ENCODE data around the gene SCLT1.
"Not testable (repeated sequence)": the region's sequence is repeated elsewhere in the genome, so short reads cannot be mapped to it uniquely, and the experiment has no call there.

The SCLT1 gene

DNA sequence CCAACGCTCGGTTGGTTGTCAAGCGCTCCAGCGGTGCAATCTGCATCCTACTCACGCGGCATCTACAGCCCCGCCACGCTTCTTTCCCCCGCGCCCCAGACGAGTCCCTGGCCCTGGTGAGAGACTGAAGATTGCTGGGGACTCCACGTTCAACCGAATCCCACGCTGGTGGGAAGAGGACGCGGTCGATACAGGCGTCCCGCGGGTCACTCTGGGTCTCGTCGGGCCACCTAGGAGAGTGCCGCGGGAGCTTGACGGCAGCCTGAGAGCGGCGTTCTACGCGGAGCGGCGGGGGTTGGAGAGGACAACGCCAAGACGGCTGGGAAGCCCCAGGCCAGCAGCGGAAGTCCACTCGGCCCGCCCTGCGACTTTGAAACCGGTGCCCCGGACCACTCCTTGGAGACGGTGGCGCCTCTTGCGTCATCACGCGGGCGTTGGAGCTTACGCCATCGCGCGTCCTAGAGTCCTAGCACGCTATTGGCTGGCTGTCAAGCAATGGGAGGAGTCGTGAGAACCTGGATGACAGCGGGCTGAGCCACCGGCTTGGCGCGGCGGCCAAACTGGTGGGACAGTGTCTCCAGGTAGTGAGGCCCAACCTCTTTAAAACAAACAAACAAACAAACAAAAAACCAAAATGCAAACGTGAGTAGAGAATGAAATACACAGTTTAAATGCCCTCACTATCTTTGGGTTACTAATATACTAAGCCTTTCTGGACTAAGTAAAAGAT lies at the start of gene SCLT1:
SCLT1 (minus strand) TSS at position 349 of the 730 bp plus-strand sequence. CDS start 436 bp downstream, outside the sequence.
- peak; percentile 100 for DNase-seq

- DNase-seq: no peak
Measured at GRCh38 chr4:129140521-129140920, 47.2 kb upstream of the SCLT1 start.

- DNase-seq: no peak
Measured at GRCh38 chr4:129138810-129139496, 45.6 kb upstream of the SCLT1 start.

- DNase-seq: no peak
Measured at GRCh38 chr4:129136433-129136832, 43.1 kb upstream of the SCLT1 start.

DNA sequence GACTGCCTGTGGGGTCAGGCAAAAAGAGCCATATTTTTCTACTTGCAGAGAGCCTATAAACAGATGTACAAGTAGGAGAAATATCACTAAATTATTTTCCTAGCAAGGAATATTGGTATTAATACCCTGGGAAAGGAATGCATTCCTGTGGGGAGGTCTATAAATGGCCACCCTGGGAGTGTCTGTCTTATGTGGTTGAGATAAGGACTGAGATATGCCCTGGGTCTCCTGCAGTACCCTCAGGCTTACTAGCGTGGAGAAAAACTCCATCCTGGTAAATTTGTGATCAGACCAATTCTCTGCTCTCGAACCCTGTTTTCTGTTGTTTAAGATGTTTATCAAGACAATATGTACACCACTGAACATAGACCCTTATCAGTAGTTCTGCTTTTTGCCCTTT lies 38.0 kb upstream of the SCLT1 start:
- DNase-seq: no peak

DNA sequence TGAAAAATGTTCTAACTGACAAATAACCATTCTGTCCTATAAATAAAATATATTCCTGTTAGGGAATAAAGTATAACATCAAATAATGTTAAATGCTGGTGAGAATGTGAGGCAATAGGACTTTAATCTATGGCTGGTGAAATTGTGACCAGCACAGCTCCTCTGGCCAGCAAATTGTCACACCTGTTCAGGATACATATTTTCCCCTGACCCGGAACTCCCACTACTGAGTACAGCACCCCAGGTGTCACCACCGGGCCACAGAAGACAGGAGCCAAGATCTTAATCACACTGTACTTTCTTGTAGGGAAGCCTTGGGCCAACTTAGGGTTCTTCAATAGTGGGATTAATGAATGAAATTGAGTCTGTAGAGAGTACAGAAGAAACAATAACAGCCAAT lies 35.8 kb upstream of the SCLT1 start:
- no peak for DNase-seq

DNA sequence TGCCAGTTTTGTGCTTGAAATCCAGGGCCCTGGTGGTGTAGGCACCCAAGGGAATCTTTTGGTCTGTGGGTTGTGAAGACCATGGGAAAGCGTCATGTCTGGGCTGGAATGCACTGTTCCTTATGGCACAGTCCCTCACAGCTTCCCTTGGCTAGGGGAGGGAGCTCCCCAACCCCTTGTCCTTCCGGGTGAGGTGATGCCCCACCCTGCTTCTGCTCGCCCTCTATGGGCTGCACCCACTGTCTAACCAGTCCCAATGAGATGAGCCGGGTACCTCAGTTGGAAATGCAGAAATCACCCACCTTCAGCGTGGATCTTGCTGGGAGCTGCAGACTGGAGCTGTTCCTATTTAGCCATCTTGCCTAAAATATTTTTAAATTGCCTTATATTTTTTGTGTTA lies 33.3 kb upstream of the SCLT1 start:
- DNase-seq: not testable (repeated sequence)

- DNase-seq: no peak
Measured at GRCh38 chr4:129117705-129118104, 24.4 kb upstream of the SCLT1 start.

DNA sequence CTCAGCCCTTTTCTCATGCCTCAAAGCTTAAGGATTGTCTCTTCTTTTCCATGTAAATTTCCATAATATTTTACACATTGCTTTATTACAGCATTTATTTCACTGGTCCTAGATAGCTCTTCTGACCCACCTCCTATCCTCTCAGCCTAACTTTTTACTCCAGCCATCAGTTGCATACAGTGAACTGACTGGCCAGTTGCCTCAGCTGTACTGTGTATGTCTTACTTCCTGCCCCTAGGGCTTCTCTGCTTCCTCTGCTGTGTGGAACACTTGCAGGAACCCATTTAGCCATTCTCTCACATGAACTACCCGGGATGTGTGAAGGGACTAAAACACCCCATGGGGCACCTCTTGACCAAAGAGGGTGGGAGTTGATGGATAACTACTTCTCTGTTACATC lies 20.6 kb upstream of the SCLT1 start:
- DNase-seq: no peak

DNA sequence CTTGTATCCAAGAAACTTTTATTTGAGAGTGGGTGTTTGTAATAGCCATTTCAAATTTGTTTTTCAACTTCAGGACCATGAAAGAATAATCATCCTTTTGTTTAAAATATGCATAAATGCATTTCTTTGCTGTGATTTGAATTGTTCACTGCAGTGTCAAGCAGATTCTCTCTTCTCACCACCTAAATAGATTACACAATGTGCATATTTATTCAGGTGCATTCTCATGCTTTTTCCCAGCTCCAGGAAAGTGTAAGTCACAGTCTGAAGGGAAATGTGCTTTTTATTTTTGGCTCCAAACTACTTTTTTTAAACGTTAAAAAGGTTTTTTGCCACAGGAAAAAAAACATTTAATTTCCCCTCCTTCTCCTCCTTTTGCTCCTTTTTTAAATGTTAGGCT lies 20.1 kb upstream of the SCLT1 start:
- no peak for DNase-seq

GRCh38 chr4:129111919-129112318 lies 18.6 kb upstream of the SCLT1 start:
- no peak for DNase-seq

- DNase-seq: no peak
Measured at GRCh38 chr4:129110931-129111330, 17.6 kb upstream of the SCLT1 start.

DNA sequence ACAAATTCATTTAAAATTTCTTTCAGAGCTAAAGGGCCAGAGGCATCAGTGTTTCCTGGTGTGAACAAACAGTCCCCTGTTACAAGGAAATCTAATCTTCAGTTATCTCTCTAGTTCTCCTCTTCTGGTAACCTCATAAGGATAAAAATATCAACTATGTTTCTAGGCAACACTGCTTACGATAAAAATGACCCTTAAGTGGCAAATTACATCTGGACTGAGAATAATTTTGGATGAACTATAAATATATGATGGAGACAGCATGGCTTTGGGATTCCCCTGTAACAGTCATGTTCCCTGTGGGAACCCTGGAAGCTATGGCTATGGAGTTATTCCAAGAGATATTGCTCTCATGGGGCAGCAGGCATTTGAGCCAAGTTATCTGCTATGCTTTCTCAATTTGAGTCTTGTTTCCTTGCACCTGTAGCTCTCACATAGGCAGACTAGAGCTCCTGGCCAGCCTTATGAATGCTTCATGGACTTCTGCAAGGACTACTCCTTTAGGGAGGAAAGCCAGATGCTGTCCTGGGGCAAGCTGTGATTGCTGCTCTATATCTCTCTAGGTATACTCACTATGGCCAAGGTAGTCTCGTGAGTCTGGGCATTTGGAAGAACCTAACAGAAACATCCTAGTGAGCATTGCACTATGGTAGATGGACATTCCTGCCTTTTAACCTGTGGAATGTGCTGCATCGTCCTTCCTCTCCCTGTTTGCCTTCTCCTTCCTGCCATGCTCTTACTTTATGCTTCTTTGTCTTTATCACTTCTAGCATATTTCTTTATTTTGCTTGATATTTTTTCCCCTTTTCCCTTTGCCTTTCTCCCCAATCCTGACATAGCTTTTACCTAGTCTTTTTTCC lies 16.9 kb upstream of the SCLT1 start:
- DNase-seq: no peak

DNA sequence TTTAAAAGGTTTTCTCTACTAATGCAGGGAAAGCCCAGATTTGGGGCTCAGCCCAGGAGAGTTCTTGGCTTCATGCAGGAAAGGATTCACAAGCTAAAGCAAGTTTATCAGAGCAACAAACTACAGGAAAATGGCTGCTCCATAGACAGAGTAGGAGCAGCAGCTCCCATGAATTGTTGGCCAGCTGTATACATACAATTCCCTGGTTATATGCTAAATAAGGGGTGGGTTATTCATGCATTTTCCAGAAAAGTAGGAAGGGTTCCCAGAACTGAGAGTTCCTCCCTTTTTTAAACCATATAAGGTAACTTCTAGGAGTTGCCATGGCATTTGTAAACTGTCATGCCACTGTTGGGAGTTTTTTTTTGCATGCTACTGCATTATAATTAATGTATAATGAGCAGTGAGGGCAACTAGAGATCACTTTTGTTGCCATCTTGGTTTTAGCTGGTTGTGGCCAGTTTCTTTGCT lies 5.2 kb upstream of the SCLT1 start:
- no peak for DNase-seq

DNA sequence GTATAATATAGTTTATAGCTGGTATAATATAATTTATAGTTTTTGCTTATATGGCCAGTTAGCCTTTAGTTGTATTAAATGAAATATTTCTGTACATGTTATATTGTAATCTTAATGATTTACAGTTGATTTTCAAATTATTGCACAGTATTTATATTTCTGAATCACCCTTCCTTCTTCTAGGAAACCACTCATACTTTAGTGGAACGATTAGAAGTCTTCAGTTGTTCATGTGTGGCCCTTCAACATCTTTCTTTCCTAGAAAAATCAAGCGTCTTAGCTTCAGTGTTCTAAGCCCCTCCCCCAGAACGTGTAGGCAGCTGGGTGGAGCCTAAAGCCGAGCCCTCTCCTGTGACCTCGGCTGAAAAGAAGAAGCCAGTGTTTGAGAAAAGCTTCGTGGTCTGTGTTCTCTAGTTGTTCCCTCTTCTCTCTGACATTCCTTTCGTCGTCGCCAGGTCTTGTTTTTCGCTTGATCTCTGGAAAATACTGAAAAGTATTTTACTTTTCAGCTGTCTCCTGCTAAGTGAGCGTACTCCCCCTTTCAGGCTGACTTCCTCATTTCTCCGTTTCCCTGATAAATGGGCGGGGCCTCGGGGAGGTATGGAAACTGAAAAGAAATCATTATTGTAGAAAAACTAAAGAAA lies 2.6 kb upstream of the SCLT1 start, which contains the start of gene C4orf33:
C4orf33 (plus strand) TSS at position 342 of the 644 bp plus-strand sequence. CDS start 6,459 bp downstream, outside the sequence.
- DNase-seq: peak; percentile 91

DNA sequence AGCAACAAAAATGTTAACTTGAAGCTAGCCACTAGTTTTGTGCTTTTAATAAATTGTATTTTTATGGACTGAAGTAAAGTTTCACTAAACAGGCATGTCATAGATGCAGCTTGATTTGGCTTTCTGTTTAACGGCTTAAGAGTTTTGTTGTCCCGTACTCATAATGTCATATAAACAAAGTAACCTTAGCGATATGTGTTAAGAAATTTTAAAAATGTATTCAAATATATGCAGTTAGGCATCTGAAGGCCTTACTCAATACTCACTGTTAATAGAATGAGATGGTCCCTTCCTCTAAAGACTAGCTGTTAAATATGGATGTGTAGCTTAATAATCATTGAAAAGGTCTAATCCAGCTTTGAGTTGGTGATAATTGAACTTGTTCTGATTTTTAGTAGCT lies 1.0 kb upstream of the SCLT1 start:
- DNase-seq: no peak

- no peak for DNase-seq
Measured at GRCh38 chr4:129092631-129093190, 628 bp downstream of the SCLT1 start.

DNA sequence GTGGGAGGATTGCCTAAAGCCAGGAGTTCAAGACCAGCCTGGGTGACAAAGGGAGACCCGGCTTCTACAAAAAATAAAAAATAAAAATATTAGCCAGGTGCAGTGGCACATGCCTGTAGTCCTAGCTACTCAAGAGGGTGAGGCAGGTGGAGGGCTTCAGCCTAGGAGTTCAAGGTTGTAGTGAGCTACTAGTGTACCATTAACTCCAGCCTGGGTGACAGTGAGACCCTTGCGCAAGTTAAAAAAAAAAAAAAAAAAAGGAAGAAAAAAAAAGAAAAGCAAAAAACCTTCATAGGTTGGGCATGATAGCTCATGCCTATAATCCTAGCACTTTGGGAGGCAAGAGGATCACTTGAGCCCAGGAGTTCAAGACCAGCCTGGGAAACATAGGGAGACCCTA lies 5.8 kb downstream of the SCLT1 start:
- no peak for DNase-seq

DNA sequence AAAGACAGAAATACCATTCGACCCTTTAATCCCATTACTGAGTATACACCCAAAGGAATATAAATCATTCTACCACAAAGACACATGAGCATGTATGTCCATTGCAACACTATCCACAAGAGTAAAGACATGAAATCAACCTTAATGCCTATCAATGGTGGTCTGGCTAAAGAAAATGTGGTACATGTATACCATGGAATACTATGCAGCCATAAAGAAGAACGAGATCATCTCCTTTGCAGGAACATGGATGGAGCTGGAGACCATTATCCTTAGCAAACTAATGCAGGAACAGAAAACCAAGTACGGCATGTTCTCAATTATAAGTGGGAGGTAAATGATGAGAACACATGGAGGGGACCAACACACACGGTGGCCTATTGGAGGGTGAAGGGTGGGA lies 7.9 kb downstream of the SCLT1 start:
- DNase-seq: no peak

DNA sequence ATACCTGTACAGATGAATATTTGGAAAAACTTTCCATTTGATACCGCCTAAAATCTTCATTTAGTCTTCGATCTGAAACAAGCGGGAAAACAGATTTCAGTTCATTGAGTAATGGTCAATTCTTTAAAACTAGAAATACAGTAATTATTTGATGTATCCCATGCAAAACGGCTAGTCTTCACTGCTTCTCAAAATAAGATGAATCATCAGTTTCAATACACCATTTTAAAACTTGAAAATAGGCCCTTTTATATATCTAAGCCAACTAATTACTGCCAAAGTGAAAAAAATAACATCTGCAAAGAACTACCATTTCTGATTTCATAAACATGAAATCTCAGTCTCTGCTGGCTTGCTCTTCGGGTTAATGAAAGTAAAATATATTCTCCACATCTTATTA lies 11.0 kb downstream of the SCLT1 start:
- no peak for DNase-seq

GRCh38 chr4:129080129-129080528 lies 13.2 kb downstream of the SCLT1 start:
- DNase-seq: peak; percentile 37

DNA sequence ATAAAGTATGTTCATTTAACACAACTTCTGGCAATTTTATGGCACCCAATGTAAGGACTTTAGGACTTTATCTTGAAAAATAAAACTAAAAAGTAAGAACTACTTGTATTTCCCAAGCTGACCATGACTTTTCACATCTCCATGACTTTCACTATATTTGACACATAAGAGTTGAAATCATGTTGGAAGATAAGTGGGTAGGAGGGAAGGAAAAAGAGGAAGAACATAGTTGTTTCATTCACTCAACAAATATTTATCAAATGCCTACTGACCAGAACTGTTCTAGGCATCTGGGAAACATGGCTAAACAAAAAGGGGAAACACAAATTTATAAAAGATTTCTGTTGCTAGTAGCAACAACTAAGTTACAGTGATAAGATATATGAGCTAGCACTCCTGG lies 16.0 kb downstream of the SCLT1 start:
- peak; percentile 60 for DNase-seq
